Mesenchymal stem cell (in vitro differentiated cells and primary cell): ENCODE results near the gene HOMER1.

ENCODE experiments used
- DNase-seq: peaks from one replicate; pipeline ENCODE4 v3.0.0-alpha.2; 2013
- H2AFZ ChIP-seq: one replicate; pipeline ENCODE4 v1.6.1; 2013; ENCODE audit warnings: low read depth, mild to moderate bottlenecking, control low read depth, inconsistent platforms, low read length, moderate library complexity
- H2AK5ac ChIP-seq: 2 replicates; pipeline ENCODE4 v1.6.1; 2013; ENCODE audit warnings: low read length, moderate library complexity, mild to moderate bottlenecking, inconsistent platforms; ENCODE audit not compliant: severe bottlenecking
- H2BK120ac ChIP-seq: one replicate; pipeline ENCODE4 v1.6.1; 2013; ENCODE audit warnings: low read depth, mild to moderate bottlenecking, inconsistent platforms, low read length, moderate library complexity
- H2BK12ac ChIP-seq, 2 experiments: one replicate each; pipeline ENCODE4 v1.6.1; 2013; ENCODE audit warnings: inconsistent platforms in 2 of 2, low read length in 2 of 2, mild to moderate bottlenecking in 2 of 2, moderate library complexity in 2 of 2, control low read depth in 1 of 2
- H2BK15ac ChIP-seq: one replicate; pipeline ENCODE4 v1.6.1; 2013; ENCODE audit warnings: mild to moderate bottlenecking, low read depth, inconsistent platforms; ENCODE audit not compliant: poor library complexity, severe bottlenecking
- H2BK5ac ChIP-seq: 2 replicates; pipeline ENCODE4 v1.6.1; 2013; ENCODE audit warnings: low read depth, mild to moderate bottlenecking, low read length, control low read depth, inconsistent platforms; ENCODE audit not compliant: poor library complexity, severe bottlenecking
- H3K14ac ChIP-seq, 2 experiments: one replicate each; pipeline ENCODE4 v1.6.1; 2013; ENCODE audit warnings: inconsistent platforms in 2 of 2, low read length in 2 of 2, control low read depth in 1 of 2, mild to moderate bottlenecking in 1 of 2, moderate library complexity in 1 of 2
- H3K18ac ChIP-seq, 2 experiments: one replicate each; pipeline ENCODE4 v1.6.1; 2013; ENCODE audit warnings: inconsistent platforms in 2 of 2, low read length in 2 of 2, control low read depth in 1 of 2, low read depth in 1 of 2, mild to moderate bottlenecking in 1 of 2
- H3K23ac ChIP-seq, 2 experiments: one replicate each; pipeline ENCODE4 v1.6.1; 2013; ENCODE audit warnings: inconsistent platforms in 2 of 2, low read length in 2 of 2, mild to moderate bottlenecking in 2 of 2, moderate library complexity in 2 of 2, control low read depth in 1 of 2
- H3K27ac ChIP-seq: 2 replicates; pipeline ENCODE4 v1.5.1; 2013; ENCODE audit warnings: mild to moderate bottlenecking, moderate library complexity, low read length, control low read depth, inconsistent platforms; ENCODE audit not compliant: poor library complexity, severe bottlenecking
- H3K27me3 ChIP-seq, 2 experiments: 2 replicates each; pipeline versions ENCODE4 v1.6.1 to v1.7.0; 2013; ENCODE audit warnings: low read length in 2 of 2, mild to moderate bottlenecking in 2 of 2, moderate library complexity in 2 of 2, control low read depth in 1 of 2, inconsistent platforms in 1 of 2; ENCODE audit not compliant: control insufficient read depth in 1 of 2, insufficient read depth in 1 of 2
- H3K36me3 ChIP-seq, 2 experiments: 2 replicates each; pipeline versions ENCODE4 v1.6.1 to v1.7.0; 2013; ENCODE audit warnings: low read length in 2 of 2, control low read depth in 1 of 2, inconsistent platforms in 1 of 2, low read depth in 1 of 2, mild to moderate bottlenecking in 1 of 2; ENCODE audit not compliant: insufficient read depth in 2 of 2, control insufficient read depth in 1 of 2
- H3K4ac ChIP-seq, 2 experiments: one replicate each; pipeline ENCODE4 v1.6.1; 2013; ENCODE audit warnings: inconsistent platforms in 2 of 2, low read length in 2 of 2, mild to moderate bottlenecking in 2 of 2, moderate library complexity in 2 of 2, control low read depth in 1 of 2, low read depth in 1 of 2
- H3K4me1 ChIP-seq: 2 replicates; pipeline ENCODE4 v1.6.1; 2013; ENCODE audit warnings: low read depth, low read length, control low read depth; ENCODE audit not compliant: control insufficient read depth, insufficient read depth
- H3K4me2 ChIP-seq: 2 replicates; pipeline ENCODE4 v1.6.1; 2013; ENCODE audit warnings: low read length, mild to moderate bottlenecking, inconsistent platforms; ENCODE audit not compliant: poor library complexity, severe bottlenecking
- H3K4me3 ChIP-seq, 2 experiments: 2 replicates each; pipeline versions ENCODE4 v1.5.1 to v1.7.0; 2013; ENCODE audit warnings: low read length in 2 of 2, mild to moderate bottlenecking in 2 of 2, control low read depth in 1 of 2, low read depth in 1 of 2; ENCODE audit not compliant: insufficient read depth in 1 of 2
- H3K79me1 ChIP-seq: replicated peaks from 2 replicates; pipeline ENCODE4 v1.6.1; 2013; ENCODE audit warnings: mild to moderate bottlenecking, control low read depth, low read length, inconsistent platforms; ENCODE audit not compliant: poor library complexity, severe bottlenecking
- H3K9ac ChIP-seq: 2 replicates; pipeline ENCODE4 v1.7.0; 2013; ENCODE audit warnings: mild to moderate bottlenecking, low read length, moderate library complexity
- H3K9me3 ChIP-seq: 2 replicates; pipeline ENCODE4 v1.7.0; 2013; ENCODE audit warnings: mild to moderate bottlenecking, low read length; ENCODE audit not compliant: control insufficient read depth
- H4K8ac ChIP-seq: one replicate; pipeline ENCODE4 v1.6.1; 2013; ENCODE audit warnings: inconsistent platforms, mild to moderate bottlenecking, low read length, moderate library complexity
- H4K91ac ChIP-seq: one replicate; pipeline ENCODE4 v1.6.1; 2013; ENCODE audit warnings: mild to moderate bottlenecking, low read length, inconsistent platforms
- WGBS: methylation state at CpG from one replicate; pipeline ENCODE4 v1.1.7; 2013; ENCODE audit warnings: mixed read lengths; 5-methylcytosine and 5-hydroxymethylcytosine counted together

HOMER1 gene

DNA sequence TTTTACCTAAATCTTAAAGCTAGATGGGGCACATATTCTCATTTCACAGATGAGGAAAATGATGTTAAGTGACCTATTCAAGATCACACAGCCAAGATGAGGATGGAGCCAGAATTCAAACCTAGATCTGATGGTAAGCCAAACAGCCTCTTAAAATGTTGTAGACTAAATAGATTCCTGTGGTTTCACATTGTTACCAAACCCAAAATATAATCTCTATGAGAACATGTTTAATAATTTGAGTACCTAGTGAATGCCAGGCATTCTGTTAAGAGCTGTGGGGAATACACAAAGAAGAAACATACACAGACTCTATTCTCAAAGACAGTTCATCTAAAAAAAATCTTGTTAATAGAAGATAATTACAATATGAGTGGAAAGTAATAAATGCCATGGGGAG is 25.2 kb downstream of the HOMER1 start:
- no peak overlapping the region for H3K27ac ChIP-seq
- no peak overlapping the region for H3K4ac ChIP-seq
- H3K9ac ChIP-seq = no peak overlapping the region
- H2AFZ ChIP-seq = no peak overlapping the region
- H3K14ac ChIP-seq = no peak overlapping the region
- no peak overlapping the region for H2AK5ac ChIP-seq
- no peaks in the 10 kb centered on the region for H3K36me3 ChIP-seq
- no peak overlapping the region for H3K4me3 ChIP-seq
- H3K79me1 ChIP-seq = peaks cover 15% of the 10 kb centered on the region
- no peaks in the 10 kb centered on the region for H3K27me3 ChIP-seq
- H2BK15ac ChIP-seq = no peak overlapping the region
- H2BK5ac ChIP-seq = no peak overlapping the region
- no peak overlapping the region for H4K8ac ChIP-seq
- no peak overlapping the region for H3K18ac ChIP-seq
- no peak overlapping the region for H3K4me2 ChIP-seq
- no peaks in the 10 kb centered on the region for H3K9me3 ChIP-seq
- peaks cover 4% of the 10 kb centered on the region for H3K4me1 ChIP-seq
- no peak for DNase-seq
- no peak overlapping the region for H3K23ac ChIP-seq
- H4K91ac ChIP-seq = no peak overlapping the region
- no peak overlapping the region for H2BK120ac ChIP-seq
- no peak overlapping the region for H2BK12ac ChIP-seq

- no CpG with 5 or more reads among the region's 3 CpGs for WGBS
- H3K4me3 ChIP-seq = no peak overlapping the region
- no peak overlapping the region for H2BK5ac ChIP-seq
- no peak overlapping the region for H4K8ac ChIP-seq
- H3K4ac ChIP-seq = no peak overlapping the region
- no peak overlapping the region for H2AK5ac ChIP-seq
- no peaks in the 10 kb centered on the region for H3K9me3 ChIP-seq
- H3K9ac ChIP-seq = no peak overlapping the region
- no peak overlapping the region for H2AFZ ChIP-seq
- H3K36me3 ChIP-seq = no peaks in the 10 kb centered on the region
- DNase-seq = no peak
- no peak overlapping the region for H2BK12ac ChIP-seq
- H3K4me1 ChIP-seq = peaks cover 4% of the 10 kb centered on the region
- peaks cover 13% of the 10 kb centered on the region for H3K79me1 ChIP-seq
- H3K27me3 ChIP-seq = no peaks in the 10 kb centered on the region
- H2BK15ac ChIP-seq = no peak overlapping the region
- H3K14ac ChIP-seq = no peak overlapping the region
- peak overlapping the region; percentile 8 for H3K27ac ChIP-seq
- no peak overlapping the region for H3K4me2 ChIP-seq
- no peak overlapping the region for H2BK120ac ChIP-seq
- H3K18ac ChIP-seq = no peak overlapping the region
- no peak overlapping the region for H4K91ac ChIP-seq
- H3K23ac ChIP-seq = no peak overlapping the region
Observed at GRCh38 chr5:79488058-79488457, 25.9 kb downstream of the HOMER1 start.

DNA sequence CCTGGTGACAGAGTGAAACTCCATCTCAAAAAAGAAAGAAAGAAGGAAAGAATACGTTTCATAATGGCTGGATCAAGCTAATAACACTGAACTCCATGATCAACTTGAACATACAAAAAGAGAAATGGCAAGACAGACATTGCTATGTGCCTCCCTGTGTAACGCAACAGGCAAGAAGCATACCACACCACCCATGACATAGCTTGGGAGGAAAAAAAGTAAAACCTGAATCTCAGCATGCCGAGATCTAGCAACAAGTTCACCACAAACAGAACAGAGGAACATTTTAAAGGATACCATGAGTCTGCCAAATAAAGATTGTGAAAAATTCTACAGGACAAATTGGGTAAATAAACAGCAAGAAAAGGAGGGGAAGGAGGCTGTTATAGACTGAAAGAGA is 26.7 kb downstream of the HOMER1 start:
- peak overlapping the region; percentile 49 for H2AK5ac ChIP-seq
- no peak overlapping the region for H2BK15ac ChIP-seq
- no peak overlapping the region for H3K4ac ChIP-seq
- no peak overlapping the region for H3K9ac ChIP-seq
- 100% methylated on average over 1 of the region's 3 CpGs for WGBS
- peaks cover 13% of the 10 kb centered on the region for H3K79me1 ChIP-seq
- no peak overlapping the region for H3K14ac ChIP-seq
- no peak overlapping the region for H3K23ac ChIP-seq
- no peak overlapping the region for H2AFZ ChIP-seq
- H3K18ac ChIP-seq = no peak overlapping the region
- H4K91ac ChIP-seq = no peak overlapping the region
- H3K4me3 ChIP-seq = no peak overlapping the region
- H4K8ac ChIP-seq = no peak overlapping the region
- H3K27me3 ChIP-seq = no peaks in the 10 kb centered on the region
- no peak overlapping the region for H3K27ac ChIP-seq
- no peaks in the 10 kb centered on the region for H3K36me3 ChIP-seq
- peaks cover 4% of the 10 kb centered on the region for H3K4me1 ChIP-seq
- no peak overlapping the region for H2BK12ac ChIP-seq
- H2BK120ac ChIP-seq = no peak overlapping the region
- H3K9me3 ChIP-seq = no peaks in the 10 kb centered on the region
- no peak for DNase-seq
- H3K4me2 ChIP-seq = no peak overlapping the region
- no peak overlapping the region for H2BK5ac ChIP-seq

- Histone ChIP-seq H3K18ac (no peak overlapping the region), H2AFZ (no peak overlapping the region), H2AK5ac (no peak overlapping the region), H3K4ac (no peak overlapping the region), H3K27ac (no peak overlapping the region), H3K4me2 (no peak overlapping the region), H2BK12ac (no peak overlapping the region), H2BK15ac (no peak overlapping the region), H3K14ac (no peak overlapping the region), H3K27me3 (no peaks in the 10 kb centered on the region), H2BK120ac (no peak overlapping the region), H4K8ac (no peak overlapping the region), H3K9me3 (no peaks in the 10 kb centered on the region), H3K23ac (no peak overlapping the region), H3K4me1 (peaks cover 3% of the 10 kb centered on the region), H3K4me3 (no peak overlapping the region), H2BK5ac (no peak overlapping the region), H3K36me3 (no peaks in the 10 kb centered on the region), H3K9ac (no peak overlapping the region), H4K91ac (no peak overlapping the region), H3K79me1 (peaks cover 16% of the 10 kb centered on the region)
- 100% methylated on average over 1 of the region's 2 CpGs for WGBS
- DNase-seq = no peak
Observed at GRCh38 chr5:79486116-79486515, 27.8 kb downstream of the HOMER1 start.
